Raji (cell line): ENCODE results near the gene MMP27.

Experiments
- POLR2A ChIP-seq: IDR thresholded peaks from 2 replicates; pipeline ENCODE4 v1.6.1; 2011; ENCODE audit warnings: low read depth, low read length, control low read depth; ENCODE audit not compliant: insufficient read depth

Gene MMP27

DNA sequence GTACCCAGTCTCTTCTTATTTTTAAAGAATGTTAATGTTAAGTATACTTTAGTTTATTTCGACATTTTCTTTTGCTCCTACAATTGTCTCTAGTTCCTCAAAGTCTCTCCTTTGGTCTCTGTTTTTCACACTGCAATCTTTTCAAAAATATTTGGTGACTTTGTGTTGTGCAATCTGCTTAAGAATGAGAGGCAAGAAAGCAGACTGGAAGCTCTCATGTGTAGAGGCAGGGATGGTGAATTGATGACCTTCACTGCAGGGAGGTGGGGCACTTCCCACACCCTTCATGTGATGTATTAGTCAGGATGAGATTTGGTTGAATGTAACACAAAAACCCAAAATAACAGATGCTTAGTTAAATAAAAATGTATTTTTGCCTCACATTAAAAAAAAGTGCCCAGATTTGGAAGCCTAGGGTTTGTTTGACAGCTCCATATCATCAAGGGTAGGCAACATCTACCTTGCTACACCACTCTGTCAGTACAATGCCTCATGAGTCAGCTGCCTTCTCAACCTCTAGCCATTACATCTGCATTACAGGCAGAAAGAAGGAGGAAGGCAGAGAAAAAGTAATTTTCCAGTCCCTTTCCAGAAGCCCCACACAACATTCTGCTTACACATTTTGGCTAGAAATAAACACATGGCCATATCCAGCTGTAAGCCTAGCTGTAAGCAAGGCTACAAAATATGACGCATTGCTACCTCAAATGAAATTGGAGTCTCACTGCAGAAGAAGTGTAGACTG is 3.8 kb upstream of the MMP27 start:
- TF ChIP-seq POLR2A: no peak

- TF ChIP-seq POLR2A: no peak
Measured at GRCh38 chr11:102708654-102709053, 3.1 kb upstream of the MMP27 start.

GRCh38 chr11:102704841-102705240 is 728 bp downstream of the MMP27 start:
- TF ChIP-seq POLR2A: no peak

- no peak for TF ChIP-seq POLR2A
Measured at GRCh38 chr11:102703826-102704493, 1.6 kb downstream of the MMP27 start.

DNA sequence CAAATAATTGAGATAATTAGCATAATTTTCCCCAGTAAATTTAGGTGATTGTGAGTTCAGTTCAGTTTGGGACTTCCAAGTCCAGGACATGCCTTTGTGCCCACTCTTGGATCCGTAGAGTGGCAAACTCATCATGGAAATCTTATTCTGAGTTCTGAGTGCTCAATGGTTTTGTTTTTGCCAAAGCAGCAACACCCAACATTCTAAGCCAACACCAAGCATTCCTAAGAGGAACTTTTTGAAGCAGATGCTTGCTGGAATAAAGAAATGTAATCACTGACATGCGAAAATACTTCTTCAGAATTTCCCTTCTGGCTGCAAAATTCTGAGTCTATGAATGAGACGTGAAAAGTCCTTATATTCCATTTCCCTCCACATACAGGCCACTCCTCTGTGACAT is 10.4 kb downstream of the MMP27 start:
- no peak for TF ChIP-seq POLR2A

GRCh38 chr11:102685754-102686153 is 19.8 kb downstream of the MMP27 start:
- TF ChIP-seq POLR2A: no peak

GRCh38 chr11:102685338-102685737 is 20.2 kb downstream of the MMP27 start:
- TF ChIP-seq POLR2A: no peak

- no peak for TF ChIP-seq POLR2A
Measured at GRCh38 chr11:102683277-102683676, 22.3 kb downstream of the MMP27 start.

DNA sequence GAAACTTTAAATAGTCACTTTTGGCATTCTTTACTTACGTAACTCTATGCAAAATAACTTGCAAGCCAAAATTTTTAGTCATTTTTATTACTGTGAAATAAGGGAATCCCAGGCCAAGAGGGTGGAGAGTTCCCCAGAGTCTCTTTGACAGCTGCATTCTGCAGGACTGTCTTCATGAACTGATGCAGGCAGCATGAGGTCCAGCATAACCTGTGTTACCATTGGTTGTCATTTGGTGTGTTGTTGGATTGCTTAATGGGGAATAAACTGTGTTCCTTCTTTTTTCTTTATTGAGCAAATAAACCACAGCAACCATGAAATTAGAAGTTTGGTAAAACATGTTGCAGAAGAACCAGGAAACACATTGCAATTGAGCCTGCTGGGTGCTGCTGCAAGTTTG is 24.6 kb downstream of the MMP27 start:
- TF ChIP-seq POLR2A: no peak

DNA sequence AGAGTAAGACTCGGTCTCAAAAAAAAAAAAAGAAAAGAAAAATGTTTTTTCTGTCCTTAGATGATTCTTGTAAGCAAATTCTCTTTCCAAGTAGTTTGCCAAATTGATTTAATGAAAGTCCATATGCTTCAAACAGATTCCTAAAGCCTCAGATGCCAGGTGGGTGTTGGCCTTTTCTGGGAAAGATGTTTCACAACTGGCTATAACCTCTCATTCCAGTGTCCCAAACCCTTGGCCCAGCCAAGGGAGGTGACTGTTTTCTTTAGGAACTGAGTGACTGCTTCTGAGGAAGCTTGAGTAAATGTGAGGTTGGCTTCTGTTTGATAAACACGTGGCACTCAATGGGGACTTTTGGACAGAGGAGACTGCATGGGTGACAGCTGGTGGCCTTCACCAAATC is 27.5 kb downstream of the MMP27 start:
- no peak for TF ChIP-seq POLR2A

DNA sequence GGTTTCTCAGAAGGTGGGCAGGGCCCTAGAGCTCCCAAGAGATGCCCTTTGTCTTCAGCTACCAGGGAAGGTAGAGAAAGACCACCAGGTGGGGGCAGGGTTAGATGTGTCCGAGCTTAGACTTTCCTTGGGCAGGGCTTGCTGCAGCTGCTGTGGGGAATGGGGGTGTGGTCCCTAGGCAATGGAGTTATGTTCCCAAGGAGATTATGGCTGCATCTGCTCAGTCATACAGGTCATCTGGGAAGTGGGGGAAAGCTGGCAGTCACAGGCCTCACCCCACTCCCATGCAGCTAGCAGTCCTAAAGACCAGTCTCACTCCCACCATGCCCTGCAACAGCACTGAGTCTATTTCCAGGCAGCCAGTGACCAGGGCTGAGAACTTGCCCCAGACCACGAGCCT is 29.5 kb downstream of the MMP27 start:
- TF ChIP-seq POLR2A: no peak

DNA sequence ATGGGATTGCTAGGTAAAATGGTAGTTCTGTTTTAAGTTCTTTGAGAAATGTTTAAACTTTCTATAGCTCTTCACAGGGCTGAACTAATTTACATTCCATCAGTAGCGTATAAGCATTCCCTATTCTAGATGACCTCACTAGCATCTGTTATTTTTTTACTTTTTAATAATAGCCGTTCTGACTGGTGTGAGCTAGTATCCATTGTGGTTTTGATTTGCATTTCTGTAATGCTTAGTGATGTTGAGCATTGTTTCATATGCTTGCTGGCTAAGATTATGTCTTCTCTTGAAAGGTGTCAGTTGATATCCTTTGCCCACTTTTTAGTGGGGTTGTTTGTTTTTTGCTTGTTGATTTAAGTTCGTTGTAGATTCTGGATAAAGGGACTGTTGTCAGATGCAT is 35.9 kb downstream of the MMP27 start:
- TF ChIP-seq POLR2A: no peak

DNA sequence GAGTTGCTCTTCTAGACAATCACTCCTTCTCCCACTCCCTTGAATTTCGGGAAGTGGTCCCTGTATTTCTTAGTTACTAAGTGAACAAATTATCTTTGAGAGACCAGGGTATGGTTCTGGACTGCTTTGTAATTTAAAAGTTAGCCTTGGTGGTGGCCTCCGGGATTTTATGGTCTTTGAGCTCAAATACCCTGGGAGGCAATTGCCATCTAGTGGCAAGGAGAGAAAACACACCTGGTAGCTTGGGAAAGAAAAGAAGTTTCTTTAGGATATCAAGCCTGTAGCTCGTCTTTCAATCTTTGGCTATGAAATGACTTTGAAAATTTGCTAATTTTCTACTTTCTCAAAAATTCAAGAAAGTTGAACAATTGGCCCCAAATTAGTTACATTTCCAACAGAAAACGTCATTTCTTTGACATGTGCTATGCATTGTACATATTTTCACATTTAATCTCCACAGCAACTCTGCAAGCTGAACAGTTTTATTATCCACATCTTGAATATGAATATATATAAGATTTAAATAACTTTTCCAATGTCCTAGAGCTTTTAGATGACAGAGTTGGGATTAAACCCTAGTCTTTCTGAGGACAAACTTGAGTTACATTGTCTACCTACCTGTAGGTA is 39.1 kb downstream of the MMP27 start:
- TF ChIP-seq POLR2A: no peak

- TF ChIP-seq POLR2A: no peak
Measured at GRCh38 chr11:102664001-102664752, 41.4 kb downstream of the MMP27 start.

DNA sequence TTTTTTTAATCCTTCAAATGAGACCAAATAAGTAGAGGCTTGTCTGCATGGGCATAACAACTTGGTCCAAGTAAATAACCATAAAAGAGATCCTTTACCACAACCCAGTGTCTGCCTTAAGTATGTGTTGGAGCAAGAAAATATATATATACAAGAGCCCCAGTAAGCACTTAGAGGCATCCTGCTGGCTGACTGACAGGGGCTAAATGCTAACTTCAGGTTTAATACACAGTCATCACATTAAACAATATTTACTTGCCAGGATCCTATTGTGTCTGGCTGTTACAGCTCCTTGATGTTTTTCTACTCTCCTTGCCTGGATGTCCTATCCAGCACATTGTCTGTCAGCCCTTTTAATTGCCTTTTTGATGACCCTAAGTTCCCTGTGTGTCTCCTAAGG is 43.0 kb downstream of the MMP27 start:
- TF ChIP-seq POLR2A: no peak
